GM19372 (cell line): ENCODE measurements around the gene MRM3.
"Not testable (repeated sequence)": the region's sequence is repeated elsewhere in the genome, so short reads cannot be mapped to it uniquely, and the experiment has no call there.

Source experiments
- ATAC-seq: cut with Tn5 transposase; IDR thresholded peaks from one replicate; pipeline ENCODE4 v1.9.1; 2021; ENCODE audit warnings: mild to moderate bottlenecking, low read depth, moderate library complexity; ENCODE audit not compliant: unreplicated experiment

Gene MRM3

GRCh38 chr17:752620-753219 is 29.4 kb upstream of the MRM3 start:
- peak; percentile 3 for ATAC-seq

GRCh38 chr17:753418-753817 is 28.7 kb upstream of the MRM3 start:
- no peak for ATAC-seq

- not testable (repeated sequence) for ATAC-seq
These were observed 26.7 kb upstream of the MRM3 start for GRCh38 chr17:755319-755961.

- not testable (repeated sequence) for ATAC-seq
These were observed 26.1 kb upstream of the MRM3 start for GRCh38 chr17:756010-756567.

GRCh38 chr17:759964-760363 is 22.2 kb upstream of the MRM3 start:
- ATAC-seq = no peak

GRCh38 chr17:760371-760770 is 21.8 kb upstream of the MRM3 start:
- no peak for ATAC-seq

GRCh38 chr17:767076-767475 is 15.1 kb upstream of the MRM3 start:
- ATAC-seq = no peak

- ATAC-seq = no peak
These were observed 9.1 kb upstream of the MRM3 start for GRCh38 chr17:773016-773415.

GRCh38 chr17:773467-774312 is 8.5 kb upstream of the MRM3 start:
- no peak for ATAC-seq

- no peak for ATAC-seq
These were observed 7.9 kb upstream of the MRM3 start for GRCh38 chr17:774313-774584.

GRCh38 chr17:778096-778495 is 4.1 kb upstream of the MRM3 start:
- no peak for ATAC-seq

GRCh38 chr17:784143-784542 is 2.0 kb downstream of the MRM3 start:
- no peak for ATAC-seq

GRCh38 chr17:785901-786300 is 3.7 kb downstream of the MRM3 start:
- ATAC-seq = not testable (repeated sequence)

GRCh38 chr17:787641-788221 is 5.6 kb downstream of the MRM3 start:
- ATAC-seq = no peak

- no peak for ATAC-seq
These were observed 6.4 kb downstream of the MRM3 start for GRCh38 chr17:788551-788950.

- ATAC-seq = no peak
These were observed 7.1 kb downstream of the MRM3 start for GRCh38 chr17:789160-789840.

- ATAC-seq = not testable (repeated sequence)
These were observed 8.0 kb downstream of the MRM3 start for GRCh38 chr17:789931-790873.

GRCh38 chr17:790874-791247 is 8.7 kb downstream of the MRM3 start:
- not testable (repeated sequence) for ATAC-seq

GRCh38 chr17:791829-792228 is 9.7 kb downstream of the MRM3 start:
- ATAC-seq = no peak

GRCh38 chr17:792277-792676 is 10.1 kb downstream of the MRM3 start:
- no peak for ATAC-seq
